Activated CD4-positive, alpha-beta T cell treated with anti-CD3 and anti-CD28 coated beads, Interleukin-2, amount 50 U/mL, for 1 hour (primary cell): ENCODE measurements around the gene TEDDM1.

Experiments used
- DNase-seq: peaks from one replicate; pipeline ENCODE4 v3.0.0-alpha.2; 2020

TEDDM1 gene

GRCh38 chr1:182376936-182377574 lies 23.4 kb downstream of the TEDDM1 start:
- DNase-seq = no peak

- no peak for DNase-seq
Measured at GRCh38 chr1:182374101-182374834, 26.2 kb downstream of the TEDDM1 start.

GRCh38 chr1:182370532-182370931 lies 29.9 kb downstream of the TEDDM1 start:
- DNase-seq = no peak

GRCh38 chr1:182368903-182369302 lies 31.6 kb downstream of the TEDDM1 start:
- DNase-seq = no peak

GRCh38 chr1:182368358-182368757 lies 32.1 kb downstream of the TEDDM1 start:
- no peak for DNase-seq

GRCh38 chr1:182367926-182368325 lies 32.5 kb downstream of the TEDDM1 start:
- no peak for DNase-seq

GRCh38 chr1:182366596-182366995 lies 33.9 kb downstream of the TEDDM1 start:
- no peak for DNase-seq

- no peak for DNase-seq
Measured at GRCh38 chr1:182359645-182360044, 40.8 kb downstream of the TEDDM1 start.

- DNase-seq = no peak
Measured at GRCh38 chr1:182357913-182358312, 42.6 kb downstream of the TEDDM1 start.

GRCh38 chr1:182357171-182357570 lies 43.3 kb downstream of the TEDDM1 start:
- DNase-seq = no peak

GRCh38 chr1:182355723-182356098 lies 44.8 kb downstream of the TEDDM1 start:
- DNase-seq = no peak

- no peak for DNase-seq
Measured at GRCh38 chr1:182351790-182352364, 48.6 kb downstream of the TEDDM1 start.

- DNase-seq = no peak
Measured at GRCh38 chr1:182350839-182351238, 49.6 kb downstream of the TEDDM1 start.

GRCh38 chr1:182348961-182349747 lies 51.3 kb downstream of the TEDDM1 start:
- no peak for DNase-seq
